Kidney tubule cell (primary cell): ENCODE results near the gene SLC9A3.
"Not testable (repeated sequence)": the region's sequence is repeated elsewhere in the genome, so short reads cannot be mapped to it uniquely, and the experiment has no call there.

Experiments
- DNase-seq: peaks from one replicate; pipeline ENCODE4 v3.0.0-alpha.2; 2018; ENCODE audit warnings: low spot score

Gene SLC9A3

DNA sequence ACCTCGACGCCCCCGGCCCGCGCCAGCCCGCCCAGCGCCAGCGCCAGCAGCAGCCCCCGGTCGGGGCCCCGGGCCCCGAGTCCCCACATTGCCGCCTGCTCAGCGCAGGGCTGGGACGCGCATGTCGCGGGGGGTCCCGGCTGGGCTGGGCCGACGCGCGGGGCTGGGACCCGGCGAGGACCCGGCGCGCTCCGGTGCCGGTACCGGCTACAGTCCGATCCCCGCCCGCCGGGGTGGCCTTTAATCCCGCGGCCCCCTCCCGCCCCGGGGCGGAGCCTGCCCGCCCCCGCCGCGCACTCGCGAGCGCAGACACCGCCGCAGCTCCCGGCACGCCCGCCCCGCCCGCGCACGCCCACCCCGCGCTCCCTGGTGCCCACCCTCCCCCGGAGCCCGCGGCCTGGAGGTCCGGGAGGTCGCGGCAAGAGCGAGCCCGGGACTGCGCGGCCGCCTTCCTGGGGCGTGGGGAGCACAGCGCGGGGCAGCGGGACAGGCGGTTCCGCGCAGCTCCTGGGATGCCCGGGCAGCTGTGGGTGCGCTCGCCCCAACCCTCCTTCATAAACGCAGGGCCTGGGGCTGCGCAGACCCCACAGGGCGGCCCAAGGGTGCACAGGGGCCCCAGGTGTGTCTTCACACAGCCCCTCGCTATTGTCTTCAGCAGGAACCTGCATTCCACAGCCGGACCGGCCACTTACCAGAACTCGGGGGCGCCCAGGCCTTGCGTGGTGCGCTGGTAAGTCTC lies at the start of gene SLC9A3:
SLC9A3 (minus strand) TSS at position 216 of the 739 bp plus-strand sequence.
- DNase-seq, result no peak

DNA sequence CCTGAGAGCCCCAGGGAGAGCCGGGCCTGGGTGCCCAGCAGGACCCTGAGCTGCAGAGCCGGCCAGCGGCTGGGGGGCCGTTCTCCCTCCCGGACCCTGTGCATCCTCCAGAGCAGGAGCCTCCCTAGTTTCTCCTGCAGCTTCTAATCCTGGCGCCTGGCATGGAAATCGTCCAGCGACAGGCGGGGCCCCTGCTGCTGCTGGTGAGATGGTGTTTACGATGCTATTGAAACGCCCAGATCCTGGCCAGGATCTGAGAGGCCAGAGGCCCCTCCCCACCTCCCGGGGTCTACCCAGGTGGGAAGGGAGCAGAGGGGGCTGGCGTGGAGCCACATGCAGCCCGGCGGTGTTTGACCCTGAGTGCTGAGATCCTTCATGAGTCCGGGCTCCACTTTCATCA lies 49.7 kb upstream of the SLC9A3 start:
- DNase-seq, result no peak

DNA sequence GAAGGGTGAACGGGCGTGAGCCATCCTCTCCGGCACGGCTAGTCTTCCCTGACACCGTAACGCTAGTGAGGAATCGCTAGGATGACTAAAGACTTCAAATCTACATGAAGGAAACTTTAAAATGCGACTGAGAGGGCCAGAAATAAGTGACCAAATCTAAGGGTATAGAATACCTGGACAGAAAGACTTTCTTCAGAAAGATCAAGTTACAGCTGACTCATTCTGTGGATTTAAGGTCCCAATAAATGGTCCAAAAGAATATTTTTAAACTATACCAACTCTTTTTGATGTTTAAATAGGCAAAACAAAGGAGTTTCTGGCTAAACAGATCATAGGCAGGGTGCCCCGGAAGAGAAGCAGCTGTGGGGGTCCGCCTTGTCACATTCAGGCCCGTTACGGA lies 49.0 kb upstream of the SLC9A3 start:
- no peak for DNase-seq

DNA sequence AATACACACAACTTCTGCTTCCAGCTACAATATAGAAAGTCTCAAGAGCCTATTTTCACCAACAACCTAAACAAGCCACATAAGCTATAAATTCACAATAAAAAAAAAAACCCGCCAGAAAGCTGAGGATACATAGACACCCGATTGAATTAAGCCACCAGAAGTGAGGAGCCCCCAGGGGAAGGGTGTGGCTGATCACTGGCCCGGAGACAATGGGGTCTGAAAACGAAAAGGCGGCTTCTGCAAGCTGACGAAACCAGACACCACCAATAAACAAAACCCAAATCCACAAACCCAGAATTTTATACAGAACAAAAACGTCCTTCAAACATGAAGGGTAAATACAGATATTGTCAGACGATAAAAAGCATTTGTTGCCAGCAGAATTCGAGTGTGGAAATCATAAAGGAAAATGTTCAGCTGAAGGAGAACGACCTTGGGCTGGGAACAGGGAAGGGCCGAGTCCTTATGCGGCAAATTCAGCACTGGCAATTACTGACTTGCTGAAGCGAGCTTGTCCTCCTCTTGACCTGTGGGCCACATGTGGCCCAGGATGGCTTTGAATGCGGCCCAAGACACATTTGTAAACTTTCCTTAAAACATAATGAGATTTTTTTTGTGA lies 48.3 kb upstream of the SLC9A3 start:
- DNase-seq, result no peak

DNA sequence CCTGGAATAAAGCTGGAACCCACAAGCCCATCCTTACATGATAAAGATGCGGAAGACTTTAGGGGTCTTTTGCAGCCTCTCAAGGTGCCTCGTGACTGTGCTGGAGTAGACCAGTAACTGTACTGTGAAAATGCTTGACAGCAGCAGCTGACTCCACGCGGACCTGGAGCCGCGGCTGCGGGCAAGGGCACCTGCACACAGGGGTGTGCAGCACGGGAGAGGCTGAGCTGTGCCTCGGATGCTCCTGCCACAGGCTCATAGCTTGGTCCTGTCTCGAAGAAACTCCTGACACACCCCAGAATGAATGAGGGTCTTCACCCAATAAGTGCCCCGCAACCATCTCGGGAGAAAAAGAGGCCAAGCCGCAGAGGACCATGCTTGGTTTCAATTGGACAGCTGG lies 47.5 kb upstream of the SLC9A3 start:
- DNase-seq, result no peak

DNA sequence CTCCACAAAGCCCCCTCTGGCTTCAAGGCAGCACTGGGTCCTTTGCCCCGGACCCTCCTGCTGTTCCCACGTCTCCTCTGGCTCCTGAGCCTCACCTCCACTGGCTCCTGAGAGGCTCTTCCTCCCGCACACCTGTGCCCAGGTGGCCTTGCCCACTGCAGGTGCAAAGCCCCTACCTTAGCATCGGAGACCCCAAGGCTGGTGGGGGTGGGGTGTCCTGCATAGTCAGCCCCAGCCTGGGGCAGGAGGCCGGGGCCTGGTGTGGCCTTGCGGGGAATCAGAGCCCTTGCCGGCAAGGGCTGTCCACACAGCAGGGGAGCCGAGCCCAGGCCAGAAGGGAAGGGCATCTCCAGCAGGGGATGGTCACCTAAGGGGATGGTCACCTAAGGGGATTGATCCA lies 46.6 kb upstream of the SLC9A3 start:
- DNase-seq, result no peak

DNA sequence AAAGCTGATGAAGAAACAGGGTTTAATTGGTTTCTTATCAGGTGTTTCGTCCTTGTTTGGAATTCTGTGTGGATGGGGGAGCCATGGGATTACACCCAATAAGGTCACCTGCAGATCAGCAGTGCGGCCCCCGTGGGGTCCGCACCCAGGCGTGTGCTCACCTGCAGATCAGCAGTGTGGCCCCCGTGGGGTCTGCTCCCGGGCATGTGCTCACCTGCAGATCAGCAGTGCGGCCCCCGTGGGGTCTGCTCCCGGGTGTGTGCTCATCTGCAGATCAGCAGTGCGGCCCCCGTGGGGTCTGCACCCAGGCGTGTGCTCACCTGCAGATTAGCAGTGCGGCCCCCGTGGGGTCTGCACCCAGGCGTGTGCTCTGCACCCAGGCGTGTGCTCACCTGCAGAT lies 46.2 kb upstream of the SLC9A3 start:
- DNase-seq, result no peak

DNA sequence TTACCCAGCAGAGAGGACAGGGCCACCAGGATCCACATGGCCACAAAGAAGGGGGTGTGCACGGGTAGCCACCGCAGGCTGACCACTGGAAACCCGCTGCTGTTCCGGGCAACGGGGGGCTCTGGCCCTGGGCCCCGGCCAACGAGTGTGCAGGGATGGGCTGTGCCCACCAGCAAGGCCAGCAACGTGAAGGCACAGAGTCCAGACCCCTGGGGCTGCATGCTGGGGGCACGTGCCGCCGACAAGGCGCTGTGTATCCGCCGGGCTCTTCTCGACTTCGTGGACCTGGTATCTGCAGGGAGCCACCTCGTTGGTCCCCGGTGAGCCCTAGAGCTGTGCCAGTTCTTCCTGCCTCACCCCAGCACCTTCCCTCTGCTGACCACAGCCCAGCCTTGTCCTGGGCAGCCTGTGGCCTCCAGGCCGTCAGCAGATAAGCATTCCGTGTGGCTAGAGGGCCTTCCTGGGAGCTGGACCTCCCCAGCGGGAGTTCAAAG lies 45.7 kb upstream of the SLC9A3 start:
- DNase-seq, result no peak

DNA sequence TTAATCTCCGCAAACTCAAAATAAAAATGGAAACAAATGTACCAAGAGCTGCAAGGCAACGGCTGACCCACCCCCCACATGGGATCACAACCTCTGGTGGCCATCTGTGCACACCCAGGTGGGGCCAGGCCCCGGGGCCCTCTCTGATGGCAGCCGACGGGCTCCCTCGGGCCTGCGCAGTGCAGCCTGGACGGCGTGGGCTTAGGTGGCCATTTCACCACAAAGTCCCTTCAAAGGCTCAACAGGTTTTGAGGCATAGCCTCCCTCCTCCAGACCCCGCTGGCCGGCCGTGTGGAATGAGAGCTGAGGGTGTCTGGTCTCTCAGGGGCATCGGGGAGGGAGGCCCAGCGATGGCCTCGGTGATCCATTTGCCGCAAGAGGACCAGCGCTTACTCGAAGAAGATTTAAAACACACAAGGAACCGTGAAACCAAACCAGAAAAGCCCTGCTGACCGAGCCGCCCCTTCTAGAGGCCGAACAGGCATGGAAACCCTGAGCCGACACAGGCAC lies 45.2 kb upstream of the SLC9A3 start:
- no peak for DNase-seq

DNA sequence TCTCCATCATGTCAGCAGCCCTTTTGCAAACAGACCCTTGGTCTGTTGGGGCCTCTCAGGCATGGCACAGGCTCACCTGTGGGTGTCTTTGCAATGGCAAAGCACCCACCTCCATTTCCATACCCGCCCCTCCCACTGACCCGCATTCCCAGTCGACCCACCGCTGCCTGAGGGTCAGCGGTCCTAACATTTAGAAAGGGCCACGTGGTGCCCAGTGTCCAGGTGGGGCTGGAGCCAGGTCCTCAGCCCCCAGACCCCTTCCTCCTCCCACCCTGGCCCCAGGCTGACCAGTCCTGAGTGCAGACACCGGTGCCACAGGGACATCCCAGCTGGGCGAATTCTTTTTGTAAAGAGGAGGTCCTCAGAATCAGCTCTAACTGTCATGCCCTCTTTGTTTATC lies 44.6 kb upstream of the SLC9A3 start:
- DNase-seq, result no peak

DNA sequence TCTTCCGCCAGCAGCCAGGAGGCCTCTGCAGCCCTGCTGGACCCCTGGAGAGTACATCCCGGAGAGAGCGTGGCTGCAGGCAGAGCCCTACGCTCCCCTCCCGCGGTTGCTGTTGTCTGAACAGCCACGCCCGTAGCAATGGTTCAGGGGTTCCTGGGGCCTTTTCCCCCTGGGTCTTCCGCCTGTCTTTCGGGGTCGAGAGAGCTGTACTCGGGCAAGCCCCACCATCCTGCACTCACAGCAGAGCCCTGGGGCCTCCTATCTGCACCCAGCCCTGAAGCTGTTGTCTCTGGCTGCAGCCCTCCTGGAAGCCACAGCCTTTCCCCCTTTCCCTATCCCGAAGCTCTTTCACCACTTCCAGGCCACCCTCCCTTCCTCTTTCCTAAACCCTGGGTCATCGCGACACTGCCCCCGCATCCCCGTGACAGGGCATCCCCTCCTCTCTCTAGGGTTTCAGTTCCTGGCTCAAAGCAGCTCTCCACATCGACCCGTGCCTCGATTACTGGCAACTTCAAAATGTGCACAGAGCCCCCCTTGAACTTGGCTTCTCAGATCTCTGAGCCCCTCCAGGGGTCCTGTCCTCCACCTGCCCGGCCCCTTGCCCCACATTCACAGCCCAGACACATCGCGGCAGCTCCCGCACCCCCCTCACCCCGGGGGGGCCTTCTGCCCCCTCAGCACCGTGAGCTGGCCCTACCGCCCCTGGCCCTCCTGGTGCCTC lies 44.0 kb upstream of the SLC9A3 start:
- no peak for DNase-seq

DNA sequence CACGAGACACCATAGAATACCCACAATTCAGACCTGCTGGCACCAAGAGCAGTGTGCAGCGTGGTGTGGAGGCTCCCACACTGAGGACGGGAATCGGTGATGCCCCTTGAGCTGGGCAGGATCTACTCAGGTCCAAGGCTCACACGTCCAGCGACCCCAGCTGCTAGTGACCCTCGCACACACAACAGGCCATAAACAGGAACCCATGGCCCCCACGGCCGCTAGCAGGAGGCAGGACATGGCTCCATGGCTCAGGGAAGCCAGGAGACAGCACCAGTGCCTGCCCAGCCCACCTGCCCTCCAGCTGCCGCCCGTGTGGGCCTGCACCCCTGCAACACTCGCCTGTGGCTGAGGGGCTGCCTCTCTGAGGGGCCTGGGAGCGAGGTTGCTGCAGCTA lies 43.4 kb upstream of the SLC9A3 start:
- no peak for DNase-seq

DNA sequence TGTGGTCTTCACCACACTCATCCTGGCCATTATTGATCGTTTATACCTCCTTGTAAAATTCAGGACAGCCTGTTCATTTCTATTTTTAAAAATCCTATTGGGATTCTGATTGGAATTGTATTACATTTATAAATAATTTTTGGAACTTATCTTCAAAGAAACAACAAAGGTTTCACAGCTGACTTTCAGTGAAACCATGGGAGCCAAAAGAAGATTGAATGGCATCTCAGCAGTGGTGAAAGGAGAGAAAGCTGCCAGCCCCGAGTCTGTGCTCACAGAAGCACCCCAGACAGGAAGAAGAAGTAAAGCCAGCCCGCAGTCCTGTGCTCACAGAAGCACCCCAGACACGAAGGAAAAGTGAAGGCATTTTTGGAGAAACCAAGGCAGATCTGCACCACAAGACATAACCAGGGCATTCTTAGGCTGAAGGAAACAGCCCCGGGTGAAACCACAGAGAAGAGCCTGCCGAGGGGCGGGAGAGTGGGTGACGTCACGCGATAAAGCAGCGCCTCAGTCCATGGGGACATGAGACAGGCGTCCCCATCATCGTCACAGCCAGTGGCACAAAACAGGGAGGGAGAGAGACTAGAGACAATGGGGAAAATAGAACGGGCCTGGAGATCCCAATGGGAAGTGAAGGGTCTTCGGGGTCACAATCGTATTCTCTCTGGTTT lies 42.5 kb upstream of the SLC9A3 start:
- DNase-seq, result no peak

DNA sequence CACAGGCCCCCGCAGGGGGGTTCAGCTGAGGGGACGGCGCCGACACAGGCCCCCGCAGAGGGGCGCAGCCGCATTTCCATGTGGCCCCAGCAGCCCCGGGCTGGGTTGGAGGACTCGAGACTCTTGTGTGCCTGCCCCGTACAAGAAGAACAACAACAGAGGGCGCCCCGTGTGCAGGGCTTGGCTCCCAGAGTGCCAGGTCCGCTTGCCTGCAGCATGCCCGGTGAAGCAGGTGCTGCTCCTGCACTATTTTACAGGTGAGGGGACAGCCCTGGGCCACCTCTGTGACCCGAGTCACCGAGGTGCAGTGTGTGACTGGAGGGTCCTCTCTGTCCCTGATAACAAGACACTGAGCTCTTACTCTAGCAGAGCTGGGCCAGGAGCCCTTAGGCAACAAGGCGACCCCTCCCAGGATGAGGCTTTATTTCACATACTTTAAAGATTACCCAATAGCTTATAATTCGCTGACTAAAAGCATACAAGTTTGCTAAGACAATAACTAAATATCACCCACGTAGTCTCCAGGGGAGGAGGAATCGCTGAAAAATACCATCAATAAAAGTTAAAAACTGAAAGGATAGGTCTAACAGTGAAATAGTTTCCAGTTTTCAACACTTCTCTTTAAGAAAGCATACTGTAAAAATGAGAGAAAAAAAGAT lies 41.7 kb upstream of the SLC9A3 start:
- no peak for DNase-seq

DNA sequence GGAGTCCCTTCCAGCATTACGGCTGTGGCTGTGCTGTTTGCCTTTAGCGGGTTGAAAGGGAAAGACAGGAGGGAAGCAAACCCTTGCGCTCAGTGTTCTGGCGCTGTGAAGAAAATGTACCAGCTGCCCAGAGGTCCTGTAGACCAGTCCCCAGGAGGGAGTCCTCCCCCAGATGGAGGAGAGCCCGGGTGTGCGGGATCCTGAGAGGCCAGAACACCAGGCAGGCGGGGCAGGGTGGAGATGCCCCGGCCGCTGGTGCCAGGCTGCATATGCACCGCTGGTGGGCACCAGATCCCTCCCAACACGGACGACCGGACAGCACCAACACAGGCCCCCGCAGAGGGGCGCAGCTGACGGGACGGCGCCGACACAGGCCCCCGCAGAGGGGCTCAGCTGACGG lies 37.2 kb upstream of the SLC9A3 start:
- no peak for DNase-seq

DNA sequence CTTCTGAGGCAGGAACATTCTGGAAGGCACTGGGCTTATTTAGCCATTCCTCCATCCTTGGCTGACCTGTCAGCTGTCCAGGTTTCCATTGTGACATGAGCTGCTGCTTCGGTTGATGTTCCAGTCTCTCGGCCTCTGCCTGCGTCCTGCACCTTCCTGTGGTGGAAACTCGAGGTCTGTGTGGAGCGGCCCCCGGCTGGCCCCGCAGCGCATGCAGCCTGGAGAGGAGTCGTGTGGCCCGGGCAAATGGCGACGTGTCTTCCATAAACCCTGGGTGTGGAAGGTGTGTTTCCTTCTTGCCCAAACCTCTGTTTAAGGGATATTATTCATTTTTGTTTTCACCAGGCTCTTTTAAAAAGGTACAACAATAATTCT lies 36.5 kb upstream of the SLC9A3 start:
- no peak for DNase-seq

DNA sequence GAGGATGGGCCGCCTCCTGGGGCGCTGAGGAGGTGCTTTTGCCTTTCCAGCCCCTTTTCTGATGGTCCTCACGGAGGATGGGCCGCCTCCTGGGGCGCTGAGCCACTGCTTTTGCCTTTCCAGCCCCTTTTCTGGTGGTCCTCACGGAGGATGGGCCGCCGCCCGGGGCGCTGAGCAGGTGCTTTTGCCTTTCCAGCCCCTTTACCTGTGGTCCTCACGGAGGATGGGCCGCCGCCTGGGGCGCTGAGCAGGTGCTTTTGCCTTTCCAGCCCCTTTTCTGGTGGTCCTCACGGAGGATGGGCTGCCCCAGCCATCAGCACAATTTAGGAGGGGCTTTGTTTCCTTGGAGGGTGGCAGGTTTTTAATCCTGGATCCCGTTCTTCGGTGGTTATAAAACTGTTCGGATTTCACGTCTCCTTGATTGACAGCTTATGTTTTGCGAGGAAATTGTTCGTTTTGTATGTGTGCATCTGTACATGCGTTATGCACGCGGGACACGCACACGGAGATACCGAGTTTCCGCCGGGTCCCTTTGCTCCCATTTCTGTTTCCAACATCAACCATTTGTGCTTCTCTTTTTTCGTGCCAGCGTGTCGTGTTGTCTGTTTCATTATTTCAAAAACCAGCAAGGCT lies 34.7 kb upstream of the SLC9A3 start:
- DNase-seq, result no peak

DNA sequence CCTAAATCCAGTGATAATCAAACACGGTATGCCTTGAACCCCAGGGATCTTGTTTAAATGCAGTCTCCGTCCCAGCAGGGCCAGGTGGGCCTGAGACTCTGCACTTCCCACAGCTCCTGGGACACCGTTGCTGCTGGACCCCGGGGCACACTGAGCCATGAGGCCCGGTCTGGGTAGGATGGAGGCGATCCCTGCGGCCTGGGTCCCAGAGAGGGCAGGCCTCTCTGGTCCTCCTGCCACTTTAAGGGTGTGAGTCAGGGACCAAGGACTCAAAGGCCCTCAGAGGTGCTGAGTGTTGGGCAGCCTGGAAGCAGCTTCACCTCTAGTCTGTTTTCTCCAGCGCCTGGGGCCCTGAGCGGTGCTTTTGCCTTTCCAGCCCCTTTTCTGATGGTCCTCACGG lies 34.1 kb upstream of the SLC9A3 start:
- DNase-seq, result no peak

DNA sequence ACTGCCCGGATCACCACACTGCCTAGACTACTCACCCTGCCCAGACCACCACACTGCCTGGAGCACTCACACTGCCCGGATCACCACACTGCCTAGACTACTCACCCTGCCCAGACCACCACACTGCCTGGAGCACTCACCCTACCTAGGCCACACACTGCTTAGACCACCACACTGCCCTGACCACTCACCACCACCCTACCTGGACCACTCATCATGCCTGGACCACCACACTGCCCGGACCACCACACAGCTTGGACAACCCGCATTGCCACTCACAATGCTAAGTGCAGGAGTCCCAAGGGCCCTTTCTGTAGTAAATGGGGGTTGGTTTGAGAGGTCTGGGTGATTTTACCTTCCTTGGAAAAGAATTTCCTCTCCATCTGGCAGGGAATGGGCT lies 33.7 kb upstream of the SLC9A3 start:
- DNase-seq, result not testable (repeated sequence)

DNA sequence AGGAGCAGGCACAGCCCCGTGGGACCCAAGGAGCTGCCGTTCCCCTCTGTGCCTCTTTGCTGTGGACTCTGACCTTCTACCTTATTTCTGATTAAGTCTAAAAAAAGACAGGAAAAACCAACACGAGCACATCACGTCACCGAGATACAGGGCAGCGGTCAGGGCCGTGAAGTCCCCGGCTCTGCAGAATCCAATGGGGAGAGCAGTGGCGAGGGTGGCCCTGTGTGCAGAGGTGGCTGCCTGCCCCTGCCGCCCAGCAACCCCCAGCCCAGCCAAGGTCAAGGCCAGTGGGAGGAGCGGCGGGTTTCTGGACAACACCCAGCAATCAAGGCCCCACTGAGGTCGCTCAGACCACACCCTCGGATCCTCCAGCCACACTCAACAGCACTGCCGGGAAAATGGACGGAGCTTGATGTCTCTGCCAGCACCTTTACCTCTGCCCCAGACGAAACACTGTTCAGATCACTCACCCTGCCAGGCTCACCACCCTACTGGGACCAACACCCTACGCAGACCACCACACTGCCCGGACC lies 32.7 kb upstream of the SLC9A3 start:
- no peak for DNase-seq

DNA sequence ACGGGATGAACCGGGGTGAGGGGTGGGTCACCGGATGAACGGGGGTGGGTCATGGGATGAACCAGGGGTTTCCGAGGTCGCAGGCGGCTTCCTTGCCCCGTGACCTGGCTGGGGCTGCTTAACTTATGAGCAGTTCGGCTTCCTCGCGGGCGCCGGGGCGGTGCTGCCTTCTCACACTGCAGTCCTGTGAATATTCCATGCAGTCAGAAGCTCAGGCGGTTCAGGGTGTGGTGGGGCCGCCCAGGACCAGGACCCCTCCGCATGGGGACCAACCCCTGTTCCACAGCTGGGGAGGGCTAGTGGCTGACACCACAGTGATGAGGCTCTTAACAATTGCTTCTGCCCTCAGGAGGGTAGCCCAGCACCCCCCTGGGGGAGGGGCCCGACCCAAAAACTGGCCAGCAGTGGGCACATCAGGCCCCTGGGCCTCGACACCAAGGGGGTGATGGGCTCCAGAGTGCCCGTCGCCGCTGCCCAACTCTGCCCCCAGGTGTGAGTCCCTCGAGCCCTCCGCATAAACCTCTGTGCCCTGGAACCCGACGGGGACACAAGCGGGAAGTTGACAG lies 30.9 kb upstream of the SLC9A3 start:
- no peak for DNase-seq
